CD4-positive, alpha-beta T cell treated with Interleukin-1 beta for 1 hour (primary cell): ENCODE results near the gene C9orf50.
"Not testable (repeated sequence)": the region's sequence is repeated elsewhere in the genome, so short reads cannot be mapped to it uniquely, and the experiment has no call there.

Experiments
- DNase-seq, 2 donors: peaks; one replicate each; pipeline ENCODE4 v3.0.0-alpha.2; 2020 to 2022

Gene C9orf50

GRCh38 chr9:129609486-129610212, 11.3 kb downstream of the C9orf50 start:
- peak; percentile 83 to 85 for DNase-seq

- DNase-seq: no peak
Observed at GRCh38 chr9:129608561-129609481, 12.1 kb downstream of the C9orf50 start.

DNA sequence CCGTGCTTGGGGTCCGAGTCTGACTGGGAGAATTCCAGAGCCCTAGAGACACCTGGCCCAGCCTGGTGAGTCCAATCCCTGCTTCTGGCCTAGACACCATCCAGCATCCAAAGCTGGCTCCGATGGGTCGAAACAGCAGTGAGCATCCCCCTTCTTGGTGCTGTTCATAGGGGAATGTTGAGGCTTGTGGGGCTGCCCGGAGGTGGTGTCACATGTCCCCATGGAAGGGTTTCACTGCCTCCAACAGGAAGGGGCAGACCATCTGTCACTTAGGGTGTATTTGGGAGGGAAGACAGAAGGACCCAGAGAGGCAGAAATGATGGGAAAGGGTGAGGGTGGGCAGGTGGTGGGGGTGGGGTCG, 13.9 kb downstream of the C9orf50 start:
- no peak for DNase-seq

DNA sequence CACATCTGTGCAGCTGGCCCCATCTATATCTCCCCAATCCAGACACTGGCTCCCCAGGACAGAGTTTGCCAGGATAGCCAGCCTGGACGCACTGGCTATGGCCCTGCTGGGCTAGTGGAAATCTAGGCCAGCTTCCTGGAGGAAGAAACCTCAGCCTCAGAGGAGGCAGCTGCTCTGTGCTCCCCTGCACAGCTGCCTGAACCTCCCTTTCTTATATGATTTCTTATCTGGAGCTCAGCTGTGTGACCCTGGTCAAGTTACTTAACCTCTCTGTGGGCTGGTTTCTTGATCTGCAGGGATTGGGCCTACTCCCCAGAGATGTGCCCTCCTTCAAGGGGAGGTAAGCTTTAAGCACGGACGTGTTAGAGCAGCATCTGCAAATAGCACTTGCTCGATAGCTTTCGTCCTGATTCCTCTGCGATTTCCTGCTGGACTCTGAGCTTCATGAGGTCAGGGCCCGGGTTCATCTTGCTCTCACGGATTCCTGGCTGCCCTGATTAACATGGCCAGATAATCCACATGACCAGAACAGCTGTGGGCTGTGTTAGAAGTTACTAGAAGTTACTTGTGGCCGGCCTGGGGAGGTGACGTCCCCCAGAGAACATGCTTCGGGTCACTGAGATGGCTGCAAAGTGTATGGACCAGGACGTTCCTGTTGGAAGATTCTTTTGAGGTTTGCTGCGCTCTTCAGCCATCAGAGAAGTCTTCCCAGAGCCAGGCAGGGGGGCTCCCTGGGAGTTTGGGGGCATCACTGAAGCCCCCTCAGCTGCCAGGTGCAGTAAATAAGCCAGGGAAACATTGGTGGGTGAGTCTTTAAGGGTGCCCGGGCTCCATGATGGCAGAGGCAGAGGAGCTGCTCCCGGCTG, 14.5 kb downstream of the C9orf50 start:
- no peak for DNase-seq

DNA sequence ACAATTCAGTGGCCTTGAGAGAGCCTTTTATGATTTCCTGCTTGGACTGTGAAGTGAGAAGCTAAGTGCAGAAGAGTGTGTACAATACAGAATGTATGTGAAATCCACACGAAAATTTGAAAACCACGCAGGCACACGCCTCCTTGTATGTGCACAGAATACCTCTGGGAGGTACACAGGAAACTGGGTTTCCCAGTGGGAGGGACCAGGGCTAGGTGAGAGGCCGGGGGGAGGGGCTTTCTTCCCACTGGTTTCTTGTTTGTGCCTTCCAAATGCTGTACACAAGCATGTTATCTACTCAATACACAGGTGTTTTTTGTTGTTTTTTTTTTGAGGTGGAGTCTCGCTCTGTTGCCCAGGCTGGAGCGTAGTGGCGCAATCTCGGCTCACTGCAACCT, 16.1 kb downstream of the C9orf50 start:
- DNase-seq: no peak

DNA sequence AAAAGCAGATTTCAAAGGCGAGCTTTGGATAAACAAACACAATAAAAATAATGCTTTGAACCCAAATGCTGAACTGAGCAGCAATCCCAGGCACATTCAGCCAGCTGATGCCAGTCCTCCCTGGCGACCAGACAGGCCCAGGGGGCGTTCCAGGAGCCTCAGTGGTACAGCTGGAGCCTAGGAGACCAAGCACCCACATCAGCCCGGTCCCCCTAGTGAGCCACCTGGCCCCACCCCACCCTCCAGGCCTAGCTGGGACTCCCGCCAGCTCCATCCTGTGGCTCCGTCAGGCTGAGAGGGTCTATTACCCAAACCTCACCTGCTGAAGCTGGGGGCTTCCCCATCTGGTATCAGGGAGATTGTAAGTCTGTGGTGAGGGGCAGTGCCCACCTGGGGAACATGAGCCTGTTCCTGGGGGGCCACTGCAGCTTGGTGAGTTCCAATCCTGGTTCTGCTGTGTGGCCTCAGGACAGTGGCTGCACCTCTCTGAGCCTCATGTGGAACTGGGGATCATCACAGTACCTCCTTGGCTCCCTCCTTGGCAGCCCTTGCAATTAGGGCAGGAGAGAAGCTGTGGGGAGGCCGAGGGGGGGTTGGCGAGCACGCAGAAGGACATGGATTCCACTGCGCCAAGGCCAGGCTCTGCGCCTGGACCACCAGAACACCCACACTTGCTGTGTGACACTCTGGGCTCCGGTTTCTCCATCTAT, 16.7 kb downstream of the C9orf50 start:
- DNase-seq: no peak

GRCh38 chr9:129602598-129603415, 18.1 kb downstream of the C9orf50 start:
- DNase-seq: no peak

DNA sequence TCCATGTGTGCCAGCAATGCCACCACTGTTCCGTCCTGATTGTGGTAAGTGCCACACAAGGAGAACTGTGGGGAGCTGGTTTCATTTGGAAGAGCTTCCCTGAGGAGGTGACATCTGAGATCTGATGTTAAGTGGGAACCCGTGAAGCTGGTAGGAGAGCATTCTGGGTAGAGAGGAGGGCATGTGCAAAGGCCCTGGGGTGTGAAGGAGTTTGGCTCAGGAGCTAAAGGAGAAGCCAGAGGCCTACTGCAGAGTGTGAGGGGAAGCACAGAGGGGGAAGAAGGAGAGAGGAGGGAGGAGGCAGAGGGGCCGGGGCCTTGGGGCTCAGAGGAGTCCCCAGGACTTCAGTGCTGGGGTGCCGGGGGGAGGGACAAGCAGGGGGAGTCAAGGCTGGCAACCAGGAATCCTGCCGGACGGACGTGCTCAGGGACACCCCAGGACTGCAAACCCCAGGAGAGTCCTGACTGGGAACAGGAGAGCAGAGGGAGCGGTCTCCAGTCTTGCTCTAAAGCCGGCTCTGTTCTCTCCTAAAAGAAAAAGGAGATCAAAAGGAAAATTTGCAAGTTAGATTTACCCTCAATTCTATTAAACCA, 19.7 kb downstream of the C9orf50 start:
- DNase-seq: no peak

DNA sequence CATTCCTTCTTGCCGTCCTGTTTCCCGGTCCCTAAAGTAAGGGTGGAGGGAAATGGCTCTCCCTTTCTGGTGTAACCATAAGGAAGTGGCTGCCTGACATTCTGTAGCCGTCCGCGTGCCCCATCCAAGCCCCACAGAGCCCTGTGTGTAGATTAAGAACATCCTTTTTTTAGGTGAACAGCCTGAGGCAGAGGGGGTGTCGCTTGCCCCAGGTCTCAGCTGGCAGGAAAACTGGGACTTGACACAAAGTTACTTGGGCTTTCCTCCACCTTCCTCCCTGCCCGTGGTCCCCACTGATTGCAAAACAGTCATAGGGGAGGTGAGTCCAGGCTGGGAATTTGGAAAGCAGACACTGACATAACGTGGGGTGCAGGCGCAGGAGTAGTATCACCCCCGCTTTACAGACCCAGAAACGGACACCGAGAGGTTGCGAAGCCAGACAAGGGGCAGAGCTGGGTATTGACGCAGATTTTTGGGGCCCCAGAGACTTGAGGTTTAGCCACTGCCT, 22.8 kb downstream of the C9orf50 start:
- no peak for DNase-seq

DNA sequence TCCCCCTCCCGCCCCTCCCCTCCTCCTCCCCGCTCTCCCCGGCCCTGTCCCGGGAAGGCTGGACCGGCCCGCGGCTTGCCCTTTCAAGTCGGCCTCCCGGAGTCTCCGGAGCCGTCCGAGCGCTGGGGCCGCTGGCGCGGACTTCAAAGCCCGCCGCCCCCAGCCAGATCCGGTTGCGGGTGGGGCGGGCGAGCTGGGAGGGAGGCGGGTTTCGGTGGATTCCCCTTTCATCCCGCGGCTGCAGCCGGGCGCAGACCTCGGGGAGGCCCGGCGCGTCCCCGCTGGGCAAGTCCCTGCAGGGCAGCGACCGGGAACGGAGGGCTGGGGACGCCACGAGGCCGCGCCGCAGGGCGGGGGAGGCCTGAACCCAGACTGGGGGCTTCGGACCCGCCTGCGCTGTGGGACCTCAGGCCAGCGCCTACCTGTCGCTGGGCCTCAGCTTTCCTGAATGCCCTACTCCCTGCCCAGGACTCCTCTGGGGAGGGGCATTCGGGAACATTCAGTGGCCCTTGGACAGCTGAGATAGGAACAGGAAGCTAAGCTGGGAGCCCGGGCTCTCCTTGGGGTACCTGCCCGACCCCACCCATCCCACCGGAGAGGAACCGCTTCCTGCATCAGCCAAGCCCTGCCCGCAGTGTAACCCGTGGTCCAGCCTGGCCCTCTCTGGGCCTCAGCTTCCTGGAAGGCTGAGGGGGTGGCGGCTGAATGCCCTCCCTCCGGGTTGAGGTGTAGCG, 23.4 kb downstream of the C9orf50 start:
- DNase-seq: peak; percentile 43 to 48

DNA sequence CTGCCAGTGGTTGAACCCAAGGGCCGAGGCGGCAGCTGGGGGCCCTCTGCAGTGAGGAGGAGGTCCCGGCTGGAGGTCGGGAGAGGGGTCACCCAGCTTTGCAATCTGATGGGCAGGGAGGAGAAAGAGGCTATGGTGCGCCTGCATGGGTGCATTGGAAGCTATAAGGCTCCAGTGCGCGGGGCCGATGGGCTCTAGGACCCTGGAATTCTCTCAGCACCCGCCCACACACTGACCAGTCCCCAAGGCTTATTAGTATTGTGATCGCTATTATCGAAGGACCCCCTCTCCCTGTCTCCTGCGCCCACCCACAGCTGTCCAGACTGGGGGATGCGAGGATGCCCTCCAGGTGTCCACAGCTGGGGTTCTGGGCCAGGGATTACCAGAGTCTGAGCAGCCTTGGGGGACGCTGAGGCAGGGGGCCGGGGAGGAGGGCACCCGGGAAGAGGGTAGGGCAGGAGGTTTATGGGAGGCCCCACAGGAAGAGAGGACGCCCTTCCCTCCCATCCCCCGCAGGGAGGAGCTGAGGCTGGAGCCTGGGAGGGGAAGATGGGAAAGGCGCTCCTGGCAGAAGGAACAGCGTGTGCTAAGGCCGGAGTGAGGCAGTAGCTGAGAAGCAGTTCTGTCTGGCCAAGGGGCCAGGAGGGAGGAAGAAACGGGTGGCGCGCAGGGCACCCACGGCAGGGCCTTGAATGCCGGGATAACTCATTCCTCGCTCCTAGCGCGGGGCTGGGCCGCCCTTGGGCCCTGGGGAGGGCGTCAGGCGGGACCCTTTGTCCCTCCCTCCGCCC, 24.2 kb downstream of the C9orf50 start:
- DNase-seq: no peak

DNA sequence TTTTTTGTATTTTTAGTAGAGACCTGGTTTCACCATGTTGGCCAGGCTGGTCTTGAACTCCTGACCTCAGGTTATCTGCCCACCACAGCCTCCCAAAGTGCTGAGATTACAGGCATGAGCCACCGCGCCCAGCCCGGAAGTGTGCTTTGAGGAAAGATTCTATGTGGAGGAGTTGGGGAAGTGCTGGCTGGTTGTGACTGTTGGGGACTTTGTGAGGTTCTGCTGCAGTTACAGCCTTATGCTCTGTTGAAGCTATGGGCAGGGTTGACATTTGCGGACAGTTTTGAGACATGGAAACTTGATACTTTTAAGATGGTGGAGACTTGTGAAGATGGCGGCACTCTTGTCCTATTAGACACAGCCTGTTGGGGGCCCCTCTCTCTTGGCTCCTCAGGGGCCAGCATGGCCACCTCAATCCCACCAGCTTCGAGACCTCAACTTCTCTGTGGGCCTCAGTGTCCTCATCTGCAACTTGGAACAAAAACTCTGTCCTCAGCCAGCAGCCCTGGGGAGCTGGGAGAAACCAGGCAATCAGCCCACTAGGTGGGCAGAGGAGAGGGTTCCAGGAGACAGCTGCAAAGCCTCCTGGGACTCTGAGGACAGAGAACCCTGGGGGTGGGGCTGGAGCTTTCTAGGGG, 24.9 kb downstream of the C9orf50 start:
- DNase-seq: peak in 1 of 2 donors; percentile 36

GRCh38 chr9:129595311-129595741, 25.6 kb downstream of the C9orf50 start:
- no peak for DNase-seq

- DNase-seq: no peak
Observed at GRCh38 chr9:129594632-129595031, 26.3 kb downstream of the C9orf50 start.

- DNase-seq: not testable (repeated sequence)
Observed at GRCh38 chr9:129592790-129593189, 28.1 kb downstream of the C9orf50 start.

DNA sequence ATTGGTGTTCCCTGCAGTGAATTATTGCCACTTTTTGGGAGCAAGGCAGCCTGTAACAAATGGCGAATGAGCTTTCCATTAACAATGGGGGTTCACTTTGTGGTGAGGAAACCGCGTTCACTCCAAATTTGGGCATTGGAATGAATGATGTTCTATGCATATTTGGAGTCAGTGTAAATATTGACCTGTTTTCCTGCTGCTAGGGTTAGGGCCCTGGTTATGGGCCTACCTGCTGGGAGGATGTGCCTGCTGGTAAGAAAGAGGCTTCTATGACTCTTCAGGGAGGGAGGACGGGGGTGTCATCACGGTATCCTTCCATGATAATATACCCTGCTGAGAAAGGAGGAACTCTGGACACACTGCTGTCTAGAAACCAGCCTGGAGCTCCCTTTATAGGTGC, 29.0 kb downstream of the C9orf50 start:
- DNase-seq: no peak

DNA sequence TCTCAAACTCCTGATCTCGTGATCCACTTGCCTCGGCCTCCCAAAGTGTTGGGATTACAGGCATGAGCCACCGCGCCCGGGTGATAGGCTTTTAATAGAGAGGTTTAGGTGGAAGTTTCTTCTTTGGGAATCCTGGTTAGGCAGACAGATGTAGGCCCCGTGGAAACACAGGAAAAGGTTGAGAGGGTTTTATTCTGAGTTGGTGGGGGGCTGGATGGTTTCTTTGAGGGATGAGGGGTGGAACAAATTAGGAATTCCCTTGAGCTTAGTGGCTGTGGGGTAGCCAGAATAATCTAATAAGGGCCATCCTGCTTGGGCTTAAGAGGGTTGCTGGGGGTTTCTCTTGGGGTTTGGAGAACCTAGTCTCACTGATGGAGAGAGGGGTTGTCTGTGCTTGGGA, 30.4 kb downstream of the C9orf50 start:
- no peak for DNase-seq

- DNase-seq: no peak
Observed at GRCh38 chr9:129587487-129588262, 33.2 kb downstream of the C9orf50 start.
